Measurements from ENCODE around the gene HTRA1.

The HTRA1 gene

DNA sequence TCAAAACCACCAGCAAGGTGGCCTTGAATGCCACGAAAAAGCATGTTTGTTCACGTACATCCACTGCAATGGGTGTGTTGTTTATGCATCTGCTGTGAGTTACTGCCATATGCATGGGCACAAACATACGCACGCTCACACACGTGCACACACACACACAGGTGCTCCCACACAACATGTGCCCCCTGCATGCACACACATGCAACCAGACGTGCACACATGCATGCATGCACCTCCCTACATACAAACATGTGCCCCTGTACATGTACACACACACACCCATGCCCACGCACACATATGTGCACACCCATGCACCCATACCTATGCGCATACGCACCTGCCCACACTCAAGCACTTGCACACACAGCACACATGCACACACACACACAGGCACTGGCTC lies 89.1 kb downstream of the HTRA1 start:
- Mint-ChIP-seq H3K36me3 (ENCODE audit: low read depth) (no peaks in the 10 kb centered on the region), H3K4me1 (ENCODE audit: low read depth) (peaks cover 18% of the 10 kb centered on the region)

DNA sequence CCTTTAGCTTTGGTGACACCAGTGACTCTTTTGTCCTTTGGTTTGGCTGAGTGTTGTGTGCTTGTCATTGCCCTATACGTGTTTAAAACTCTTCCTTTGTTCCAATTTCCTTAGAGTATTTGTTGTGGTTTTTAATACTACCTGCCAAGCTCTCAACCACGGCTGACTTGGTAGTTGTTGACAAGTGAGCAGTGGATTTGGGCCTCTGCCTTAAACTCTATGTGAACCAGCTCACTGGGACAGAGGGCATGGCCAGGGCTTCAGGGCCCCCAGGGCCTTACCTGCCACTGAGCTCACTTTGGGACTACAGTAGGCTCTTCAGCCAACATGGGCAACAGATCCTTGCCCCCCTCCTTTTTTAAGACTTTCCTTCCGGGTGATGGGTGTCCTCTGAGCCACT lies 89.6 kb downstream of the HTRA1 start:
- Mint-ChIP-seq H3K27ac (no peak overlapping the region), H3K27me3 (no peaks in the 10 kb centered on the region), H3K4me1 (ENCODE audit: low read depth) (peaks cover 18% of the 10 kb centered on the region), H3K36me3 (ENCODE audit: low read depth) (no peaks in the 10 kb centered on the region), H3K9me3 (no peaks in the 10 kb centered on the region), H3K4me3 (no peak overlapping the region)
- no peak for DNase-seq

More for the DNA sequence above, 89.1 kb downstream of the HTRA1 start:
- H3K27ac Mint-ChIP-seq: no peak overlapping the region
- no peak for DNase-seq
- no peaks in the 10 kb centered on the region for H3K27me3 Mint-ChIP-seq
- H3K9me3 Mint-ChIP-seq: no peaks in the 10 kb centered on the region
- H3K4me3 Mint-ChIP-seq: no peak overlapping the region

DNA sequence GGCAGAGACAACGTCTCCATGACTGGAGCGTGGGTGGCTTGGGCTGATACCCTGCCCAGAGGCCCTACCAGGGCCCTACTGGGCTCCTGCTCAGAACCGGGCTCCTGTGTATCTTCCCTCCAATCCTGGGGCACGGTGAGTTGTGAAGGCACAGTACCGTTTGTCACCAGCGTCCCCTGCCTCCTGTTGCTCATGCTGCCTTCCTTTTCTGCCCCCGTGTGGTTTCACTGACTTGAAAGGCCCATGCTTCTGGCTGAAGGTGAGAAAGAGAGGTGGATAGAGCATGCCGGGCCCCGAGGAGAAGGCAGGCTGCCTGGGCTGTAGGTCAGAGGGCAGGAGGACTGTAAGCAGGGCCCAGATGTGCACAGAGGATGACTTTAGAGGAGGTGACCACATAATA lies 90.1 kb downstream of the HTRA1 start:
- no peaks in the 10 kb centered on the region for H3K27me3 Mint-ChIP-seq
- H3K4me3 Mint-ChIP-seq: no peak overlapping the region
- peaks cover 18% of the 10 kb centered on the region for H3K4me1 Mint-ChIP-seq (ENCODE audit: low read depth)
- DNase-seq: peak; percentile 56
- H3K27ac Mint-ChIP-seq: no peak overlapping the region
- no peaks in the 10 kb centered on the region for H3K9me3 Mint-ChIP-seq
- H3K36me3 Mint-ChIP-seq (ENCODE audit: low read depth): no peaks in the 10 kb centered on the region

DNA sequence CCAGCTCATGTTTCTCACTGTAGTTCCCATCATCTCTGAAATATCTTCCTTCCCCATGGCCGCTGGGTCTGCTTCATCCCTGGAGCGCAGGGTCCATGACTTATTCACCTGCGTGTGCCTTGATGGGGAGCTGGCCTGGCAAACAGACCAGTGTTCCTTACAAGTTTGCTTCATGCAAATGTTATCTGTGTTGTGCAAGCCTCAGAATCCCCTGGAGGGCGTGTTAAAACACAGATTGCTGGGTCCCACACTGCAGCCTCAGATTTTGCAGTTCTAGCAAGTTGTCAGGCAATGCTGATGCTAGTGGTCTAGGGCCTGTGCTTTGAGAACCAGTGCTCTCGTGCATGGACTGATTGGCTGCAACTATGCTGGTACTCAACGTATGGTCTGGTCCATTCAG lies 92.0 kb downstream of the HTRA1 start:
- Mint-ChIP-seq H3K27me3 (no peaks in the 10 kb centered on the region), H3K36me3 (ENCODE audit: low read depth) (no peaks in the 10 kb centered on the region), H3K27ac (no peak overlapping the region)

DNA sequence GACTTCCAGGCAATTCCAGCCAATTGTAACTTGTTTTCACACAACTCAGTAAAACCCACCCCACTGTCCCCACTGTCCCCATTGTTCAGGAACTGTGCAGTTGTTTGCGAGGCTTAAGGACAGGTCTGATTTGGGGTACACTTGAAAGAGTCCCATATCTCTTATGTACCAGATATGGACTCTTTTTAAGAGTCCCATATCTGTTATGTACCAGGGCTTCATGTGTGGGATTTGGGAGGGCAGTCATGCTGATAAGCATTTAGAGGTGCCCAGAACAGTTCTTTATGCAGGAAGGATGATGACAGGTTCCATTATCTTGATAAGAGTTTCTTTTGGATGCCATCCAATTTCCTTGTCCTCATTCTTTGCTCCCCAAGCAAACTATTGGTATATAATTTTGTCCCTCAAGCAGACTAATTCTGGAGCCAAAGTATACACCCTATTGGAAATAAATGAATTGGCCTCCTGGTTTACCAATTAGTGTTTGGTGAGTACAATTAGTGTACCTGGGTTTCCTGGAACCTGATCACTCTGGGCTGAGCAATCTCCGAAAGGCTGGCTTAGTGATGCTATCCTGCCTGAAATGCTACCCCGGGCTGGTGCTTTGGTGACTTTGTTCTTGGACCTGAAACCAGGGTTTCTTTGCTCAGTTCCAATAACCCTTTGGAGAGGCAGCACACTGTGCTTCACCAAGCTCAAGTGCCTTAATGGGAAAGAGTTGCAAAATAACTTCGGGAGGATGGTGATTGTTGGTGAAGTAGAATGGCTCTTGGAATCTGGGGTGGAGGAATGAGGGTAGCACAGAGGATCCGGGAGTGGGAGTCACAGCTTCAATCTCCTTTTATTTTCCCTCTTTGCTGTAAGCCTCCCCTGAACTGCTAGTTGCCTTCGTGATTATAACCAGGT lies 93.0 kb downstream of the HTRA1 start:
- H3K4me3 Mint-ChIP-seq: no peak overlapping the region
- peaks cover 32% of the 10 kb centered on the region for H3K4me1 Mint-ChIP-seq (ENCODE audit: low read depth)
- no peak for DNase-seq
- no peaks in the 10 kb centered on the region for H3K27me3 Mint-ChIP-seq
- H3K9me3 Mint-ChIP-seq: no peaks in the 10 kb centered on the region
- no peaks in the 10 kb centered on the region for H3K36me3 Mint-ChIP-seq (ENCODE audit: low read depth)
- no peak overlapping the region for H3K27ac Mint-ChIP-seq

More for the DNA sequence above, 92.0 kb downstream of the HTRA1 start:
- no peak for DNase-seq
- Mint-ChIP-seq H3K4me3 (no peak overlapping the region), H3K4me1 (ENCODE audit: low read depth) (peaks cover 22% of the 10 kb centered on the region), H3K9me3 (no peaks in the 10 kb centered on the region)

DNA sequence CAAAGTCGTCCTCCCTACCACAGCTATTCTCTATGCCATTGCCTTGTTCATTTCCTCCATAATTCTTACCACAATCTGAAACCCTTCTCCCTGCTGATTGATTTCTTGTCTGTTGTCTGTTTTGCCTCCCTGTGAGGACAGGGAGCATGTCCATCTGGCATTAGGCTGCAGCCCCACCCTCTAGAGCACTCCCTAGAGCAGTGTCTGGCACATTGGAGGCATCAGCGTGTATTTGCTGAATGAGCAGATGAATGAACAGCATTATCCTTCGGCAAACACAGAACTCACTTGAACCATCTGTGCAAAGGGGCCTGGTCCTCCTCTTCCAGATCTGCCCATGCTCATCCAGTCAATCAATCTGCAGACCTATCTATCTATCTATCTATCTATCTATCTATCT lies 94.1 kb downstream of the HTRA1 start:
- Mint-ChIP-seq H3K27ac (no peak overlapping the region), H3K9me3 (no peaks in the 10 kb centered on the region), H3K27me3 (no peaks in the 10 kb centered on the region), H3K4me1 (ENCODE audit: low read depth) (peaks cover 32% of the 10 kb centered on the region), H3K4me3 (no peak overlapping the region), H3K36me3 (ENCODE audit: low read depth) (no peaks in the 10 kb centered on the region)
- no peak for DNase-seq

DNA sequence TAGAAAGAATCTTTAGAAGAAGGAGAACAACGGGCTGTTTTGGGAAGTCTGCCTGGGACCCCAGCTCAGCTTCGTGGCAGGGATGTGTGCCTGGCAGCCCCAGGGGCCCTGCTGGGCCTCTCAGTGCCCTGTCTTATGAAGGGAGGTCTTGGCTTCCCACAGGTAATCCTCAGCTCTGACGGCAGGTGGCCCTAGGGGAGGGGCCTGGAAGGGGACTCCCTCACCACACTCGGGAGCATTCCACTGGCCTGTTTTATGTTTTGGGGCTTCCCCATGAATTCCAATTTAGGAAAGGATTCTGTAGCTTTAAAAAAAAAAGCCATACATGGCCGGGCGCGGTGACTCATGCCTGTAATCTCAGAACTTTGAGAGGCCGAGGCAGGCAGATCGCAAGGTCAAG lies 96.2 kb downstream of the HTRA1 start:
- DNase-seq: no peak
- Mint-ChIP-seq H3K4me1 (ENCODE audit: low read depth) (peaks cover 21% of the 10 kb centered on the region), H3K36me3 (ENCODE audit: low read depth) (no peaks in the 10 kb centered on the region), H3K9me3 (no peaks in the 10 kb centered on the region), H3K4me3 (no peak overlapping the region), H3K27me3 (no peaks in the 10 kb centered on the region), H3K27ac (no peak overlapping the region)

DNA sequence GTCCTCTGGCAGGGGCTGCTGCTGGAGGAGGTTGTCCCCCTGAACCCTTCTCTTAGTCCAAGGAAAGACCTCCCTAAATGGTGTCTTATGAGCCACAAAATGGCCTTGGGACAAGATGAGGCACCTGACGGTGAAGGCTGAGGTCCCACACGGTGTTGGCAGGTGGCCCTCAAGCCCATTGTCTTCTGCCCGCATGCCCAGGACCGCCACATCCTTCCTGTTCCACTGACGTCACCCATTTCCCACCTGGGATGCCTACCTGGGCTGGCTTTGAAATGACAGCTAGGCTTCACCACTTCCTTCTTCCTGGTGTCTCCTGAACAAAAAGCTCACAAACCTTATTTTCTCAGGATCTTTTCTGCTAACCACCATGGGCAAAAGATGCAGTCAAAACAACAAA lies 97.1 kb downstream of the HTRA1 start:
- H3K9me3 Mint-ChIP-seq: no peaks in the 10 kb centered on the region
- H3K4me3 Mint-ChIP-seq: no peak overlapping the region
- H3K36me3 Mint-ChIP-seq (ENCODE audit: low read depth): no peaks in the 10 kb centered on the region
- no peak for DNase-seq
- H3K4me1 Mint-ChIP-seq (ENCODE audit: low read depth): peaks cover 21% of the 10 kb centered on the region
- no peak overlapping the region for H3K27ac Mint-ChIP-seq
- no peaks in the 10 kb centered on the region for H3K27me3 Mint-ChIP-seq

DNA sequence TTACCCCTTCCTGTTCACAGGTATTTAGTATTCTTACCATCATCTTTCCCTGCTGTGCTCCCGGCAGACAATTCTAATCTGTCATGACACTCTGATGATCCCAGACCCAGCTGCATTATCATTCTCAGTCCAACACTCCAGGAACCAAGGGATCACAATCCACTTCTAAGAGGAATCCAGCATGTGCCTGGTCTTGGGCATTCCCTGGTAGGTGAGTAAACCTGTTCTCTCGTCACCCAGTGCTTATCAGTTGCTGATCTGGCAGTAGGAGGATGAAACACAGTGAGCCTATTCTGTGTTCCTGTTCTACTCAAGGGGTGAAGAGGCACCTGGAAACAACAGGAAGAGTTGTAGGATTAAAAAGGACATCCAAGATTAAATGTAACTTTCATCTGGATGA lies 97.9 kb downstream of the HTRA1 start:
- H3K9me3 Mint-ChIP-seq: no peaks in the 10 kb centered on the region
- H3K27ac Mint-ChIP-seq: no peak overlapping the region
- no peak for DNase-seq
- peaks cover 21% of the 10 kb centered on the region for H3K4me1 Mint-ChIP-seq (ENCODE audit: low read depth)
- no peaks in the 10 kb centered on the region for H3K36me3 Mint-ChIP-seq (ENCODE audit: low read depth)
- H3K4me3 Mint-ChIP-seq: no peak overlapping the region
- peaks cover 5% of the 10 kb centered on the region for H3K27me3 Mint-ChIP-seq

DNA sequence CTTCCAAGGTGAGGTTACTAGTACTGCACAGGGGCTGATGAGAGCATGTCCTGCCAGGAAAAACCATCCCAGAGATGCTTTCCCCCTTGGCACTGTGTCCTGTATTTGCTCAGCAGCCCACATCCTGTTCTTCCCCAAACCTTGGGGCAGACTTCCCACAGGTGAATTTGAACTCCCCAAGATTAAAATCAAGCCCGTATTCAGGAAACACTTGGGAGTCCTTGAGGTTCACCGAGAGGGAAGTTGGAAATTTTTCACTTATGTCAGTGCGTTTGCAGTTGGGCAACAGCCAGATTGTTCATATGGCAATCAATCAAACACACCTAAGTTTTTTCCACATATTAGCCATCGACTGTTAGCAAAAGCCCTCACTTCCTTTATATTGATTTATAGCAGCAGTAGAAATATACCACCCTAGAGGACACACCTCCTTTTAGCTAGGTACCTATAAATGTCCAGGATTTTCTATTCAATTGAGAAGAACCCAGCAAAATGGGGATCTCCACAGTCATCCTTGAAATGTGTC lies 99.0 kb downstream of the HTRA1 start, which contains the start of gene DMBT1:
Gene DMBT1, plus strand, starts transcription at position 476 of the 526 bp plus-strand sequence. Its CDS starts 17 bp downstream, at position 493.
- H3K27ac Mint-ChIP-seq: no peak within 1 kb of the TSS
- no peaks in the 10 kb centered on the region for H3K36me3 Mint-ChIP-seq (ENCODE audit: low read depth)
- H3K4me3 Mint-ChIP-seq: no peak within 1 kb of the TSS
- no peaks in the 10 kb centered on the region for H3K9me3 Mint-ChIP-seq
- peaks cover 21% of the 10 kb centered on the region for H3K4me1 Mint-ChIP-seq (ENCODE audit: low read depth)
- DNase-seq: no peak
- peaks cover 6% of the 10 kb centered on the region for H3K27me3 Mint-ChIP-seq

DNA sequence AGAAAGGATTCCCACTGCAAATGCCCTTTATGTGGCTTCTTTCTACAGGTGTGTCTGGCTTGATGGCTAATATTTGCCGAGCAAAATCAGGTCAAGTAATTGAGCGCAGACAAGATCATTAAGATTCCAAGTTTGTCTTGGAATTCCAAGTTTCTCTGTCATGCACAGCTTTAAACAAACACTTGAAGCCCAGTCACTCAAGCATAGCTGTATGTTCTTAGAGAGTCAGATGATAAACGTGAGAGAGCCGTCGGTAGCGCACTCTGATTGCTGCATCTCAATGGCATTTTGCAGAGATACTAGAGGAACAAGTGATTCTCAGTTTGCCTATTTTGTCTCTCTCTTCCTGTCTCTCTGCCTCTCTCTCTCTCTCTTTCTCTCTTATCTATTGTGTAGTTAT lies 99.9 kb downstream of the HTRA1 start:
- no peaks in the 10 kb centered on the region for H3K9me3 Mint-ChIP-seq
- H3K4me3 Mint-ChIP-seq: no peak overlapping the region
- H3K27me3 Mint-ChIP-seq: peaks cover 11% of the 10 kb centered on the region
- no peak for DNase-seq
- H3K36me3 Mint-ChIP-seq (ENCODE audit: low read depth): no peaks in the 10 kb centered on the region
- no peak overlapping the region for H3K27ac Mint-ChIP-seq
- peaks cover 23% of the 10 kb centered on the region for H3K4me1 Mint-ChIP-seq (ENCODE audit: low read depth)

DNA sequence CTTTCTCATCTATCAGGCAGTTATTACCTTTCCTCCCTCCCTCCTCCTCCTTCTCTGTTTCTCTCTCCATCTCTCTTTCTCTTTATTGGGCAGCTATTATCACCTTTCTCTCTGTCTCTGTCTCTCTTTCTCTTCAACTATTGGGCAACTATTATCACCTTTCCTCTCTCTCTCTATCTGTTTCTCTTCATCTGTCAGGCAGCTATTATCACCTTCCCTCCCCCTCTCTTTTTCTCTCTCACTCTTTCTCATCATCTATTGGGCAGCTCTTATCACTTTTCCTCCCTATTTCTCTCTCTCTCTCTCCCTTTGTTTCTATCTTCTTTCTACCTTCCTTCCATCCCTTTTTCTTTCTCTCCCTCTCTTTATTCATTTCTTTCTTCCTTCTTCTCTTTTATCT lies 100.4 kb downstream of the HTRA1 start:
- H3K9me3 Mint-ChIP-seq: no peaks in the 10 kb centered on the region
- no peak overlapping the region for H3K27ac Mint-ChIP-seq
- H3K27me3 Mint-ChIP-seq: peaks cover 11% of the 10 kb centered on the region
- no peaks in the 10 kb centered on the region for H3K36me3 Mint-ChIP-seq (ENCODE audit: low read depth)
- peaks cover 23% of the 10 kb centered on the region for H3K4me1 Mint-ChIP-seq (ENCODE audit: low read depth)
- no peak overlapping the region for H3K4me3 Mint-ChIP-seq
- no peak for DNase-seq

Measured in activated T-cell treated with anti-CD3 and anti-CD28 coated beads, Interleukin-2, amount 50 U/mL, for 24 hours (primary cell).